ENCODE measurements around the gene ARHGAP15.

The ARHGAP15 gene

DNA sequence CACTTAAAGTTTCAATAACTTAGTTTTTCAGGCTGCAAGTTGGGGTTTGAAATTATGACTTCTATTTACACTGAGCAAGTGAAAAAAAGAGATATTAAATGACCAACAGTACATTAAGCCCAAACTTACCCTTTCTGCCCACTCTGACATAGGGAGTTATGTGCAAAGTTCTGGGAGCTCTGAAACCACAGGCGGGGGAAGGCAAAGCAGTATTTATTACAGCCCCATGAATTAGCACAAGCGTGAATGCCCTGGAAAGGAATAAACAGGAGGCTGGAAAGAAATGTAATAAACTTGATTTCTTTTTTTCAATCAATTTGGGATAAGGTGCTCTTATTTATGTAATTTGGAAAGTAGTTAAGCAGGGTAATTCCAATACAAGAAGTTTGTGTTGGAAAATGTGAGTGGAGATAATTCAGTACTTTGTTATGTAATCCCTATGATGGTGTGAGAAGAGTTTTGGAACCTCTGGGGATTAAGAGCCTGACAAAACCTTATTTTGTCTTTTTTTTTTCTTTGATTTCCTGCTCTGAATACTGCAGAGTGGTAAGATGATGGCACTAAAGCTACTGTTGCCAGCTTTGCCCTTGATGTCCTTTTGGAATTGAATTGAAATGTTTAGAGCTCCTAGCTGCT lies 351.5 kb downstream of the ARHGAP15 start:
- TF ChIP-seq CTCF (conservative IDR thresholded peaks at IDR 0.05; ENCODE audit: low read depth, low read length): no peak
- DNase-seq (ENCODE audit: low read depth): no peak
- no peak overlapping the region for H3K4me3 ChIP-seq (ENCODE audit: low read length)

- no peak overlapping the region for H3K4me3 ChIP-seq (ENCODE audit: low read length)
- TF ChIP-seq CTCF (conservative IDR thresholded peaks at IDR 0.05; ENCODE audit: low read depth, low read length): no peak
- DNase-seq (ENCODE audit: low read depth): no peak
These were observed 352.0 kb downstream of the ARHGAP15 start for GRCh38 chr2:143481237-143481623.

GRCh38 chr2:143481733-143482132 lies 352.5 kb downstream of the ARHGAP15 start:
- no peak overlapping the region for H3K4me3 ChIP-seq (ENCODE audit: low read length)
- no peak for DNase-seq (ENCODE audit: low read depth)
- TF ChIP-seq CTCF (conservative IDR thresholded peaks at IDR 0.05; ENCODE audit: low read depth, low read length): no peak

DNA sequence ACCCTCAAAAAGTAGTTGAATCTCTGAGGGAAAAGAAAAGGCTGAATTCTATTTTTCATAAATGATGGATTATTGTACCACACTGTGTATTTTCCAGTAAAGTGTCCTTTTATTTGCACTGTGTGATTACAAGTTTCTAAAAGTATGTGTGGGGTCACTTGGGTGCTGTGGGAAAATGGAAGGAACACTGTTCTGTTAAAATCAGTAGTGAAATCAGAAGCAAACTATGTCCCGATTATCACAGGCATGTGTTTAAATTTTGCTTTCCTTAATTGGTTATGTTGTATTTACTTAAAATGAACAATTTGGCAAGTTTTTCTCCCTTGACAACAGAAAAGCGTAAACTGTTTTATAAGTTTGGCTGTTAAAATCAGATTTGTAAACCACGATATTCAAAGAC lies 353.1 kb downstream of the ARHGAP15 start:
- H3K4me3 ChIP-seq (ENCODE audit: low read length): no peak overlapping the region
- no peak for TF ChIP-seq CTCF (conservative IDR thresholded peaks at IDR 0.05; ENCODE audit: low read depth, low read length)
- DNase-seq (ENCODE audit: low read depth): no peak

GRCh38 chr2:143482771-143483170 lies 353.6 kb downstream of the ARHGAP15 start:
- no peak for TF ChIP-seq CTCF (conservative IDR thresholded peaks at IDR 0.05; ENCODE audit: low read depth, low read length)
- DNase-seq (ENCODE audit: low read depth): no peak

GRCh38 chr2:143486976-143487375 lies 357.8 kb downstream of the ARHGAP15 start:
- no peak overlapping the region for H3K4me3 ChIP-seq (ENCODE audit: low read length)
- no peak for DNase-seq (ENCODE audit: low read depth)
- TF ChIP-seq CTCF (conservative IDR thresholded peaks at IDR 0.05; ENCODE audit: low read depth, low read length): no peak

More at GRCh38 chr2:143482771-143483170, 353.6 kb downstream of the ARHGAP15 start:
- H3K4me3 ChIP-seq (ENCODE audit: low read length): no peak overlapping the region

GRCh38 chr2:143489145-143489544 lies 359.9 kb downstream of the ARHGAP15 start:
- peak; percentile 89 for DNase-seq (ENCODE audit: low read depth)
- no peak for TF ChIP-seq CTCF (conservative IDR thresholded peaks at IDR 0.05; ENCODE audit: low read depth, low read length)
- H3K4me3 ChIP-seq (ENCODE audit: low read length): no peak overlapping the region

Measured in retinal pigment epithelial cell (primary cell).